GM12878 (cell line): ENCODE results near the gene NDUFB4. TPM values are rescaled to one million over a fixed set of nuclear protein-coding genes. Genes with fewer than 3 reads are reported as not detected.

ENCODE experiments used
- ATAC-seq: fragments of 200-7000 bp; cut with Tn5 transposase; 3 replicates; pipeline ENCODE4 v1.9.1; 2020; ENCODE audit warnings: mild to moderate bottlenecking, moderate library complexity
- BruUV-seq: library from RNA; stranded (reverse); fragments of 400-500 nt; replicated peaks from 2 replicates; lab custom pipeline; 2021; lab: Mats Ljungman, UMichigan
- CTCF ChIA-PET: fragments of 300-600 bp; sonication (Branson Sonifier 250); formaldehyde crosslinking; extraction: SDS; loops from one replicate; lab custom pipeline; 2021; ENCODE audit warnings: inconsistent platforms; lab: Yijun Ruan, JAX
- POLR2A ChIA-PET: fragments of 350-600 bp; formaldehyde crosslinking; extraction: SDS; loops from one replicate; lab custom pipeline; 2021; ENCODE audit warnings: inconsistent platforms; lab: Charles Lee
- RAD21 ChIA-PET: fragments of 300-600 bp; sonication (Branson Sonifier 250); formaldehyde crosslinking; loops from one replicate; lab custom pipeline; 2023; ENCODE audit warnings: antibody characterized with exemption; ENCODE audit not compliant: unreplicated experiment; lab: Charles Lee
- SMC1A ChIA-PET: fragments of 300-600 bp; sonication (Branson Sonifier 250); formaldehyde crosslinking; loops from one replicate; lab custom pipeline; 2023; ENCODE audit not compliant: unreplicated experiment, uncharacterized antibody; lab: Charles Lee
- DNase-seq: peaks from one replicate; pipeline ENCODE4 v3.0.0-alpha.2; 2011; ENCODE audit warnings: low read depth, low spot score
- FAIRE-seq: peaks from 3 replicates; lab custom pipeline; 2011; peaks lifted over from hg19 to GRCh38; lab: Jason Lieb, UNC
- H2AFZ ChIP-seq: 2 replicates; pipeline ENCODE4 v1.6.0; 2011; ENCODE audit warnings: low read depth, low read length, control low read depth; ENCODE audit not compliant: control insufficient read depth
- H3K27ac ChIP-seq: 2 replicates; pipeline ENCODE4 v1.5.1; 2011; ENCODE audit warnings: control low read depth; ENCODE audit not compliant: control insufficient read depth, insufficient read depth
- H3K27me3 ChIP-seq, 2 experiments: replicated peaks in 1 of 2; 2 replicates each; pipeline versions ENCODE4 v1.6.0 to v1.6.1; 2011; ENCODE audit warnings: low read length in 1 of 2; ENCODE audit not compliant: control insufficient read depth in 2 of 2, insufficient read depth in 2 of 2
- H3K36me3 ChIP-seq, 2 experiments: 2 replicates each; pipeline ENCODE4 v1.5.1; 2011; ENCODE audit warnings: low read length in 1 of 2; ENCODE audit not compliant: control insufficient read depth in 2 of 2, insufficient read depth in 2 of 2
- H3K4me1 ChIP-seq: 2 replicates; pipeline ENCODE4 v1.6.1; 2011; ENCODE audit warnings: mild to moderate bottlenecking, low read length, moderate library complexity, mixed read lengths; ENCODE audit not compliant: control insufficient read depth, insufficient read depth
- H3K4me2 ChIP-seq: 2 replicates; pipeline ENCODE4 v1.6.0; 2011; ENCODE audit warnings: control low read depth; ENCODE audit not compliant: control insufficient read depth, insufficient read depth
- H3K4me3 ChIP-seq: fragments of 200-600 bp; sonication (generic); 2 replicates; pipeline ENCODE4 v1.5.1; 2016
- H3K79me2 ChIP-seq: 2 replicates; pipeline ENCODE4 v1.6.0; 2011; ENCODE audit warnings: low read length; ENCODE audit not compliant: control insufficient read depth, insufficient read depth
- H3K9ac ChIP-seq: 2 replicates; pipeline ENCODE4 v1.8.0; 2011; ENCODE audit warnings: low read length, control low read depth, mixed read lengths; ENCODE audit not compliant: control insufficient read depth, insufficient read depth
- H3K9me3 ChIP-seq: replicated peaks from 3 replicates; pipeline ENCODE4 v1.5.1; 2011; ENCODE audit warnings: mild to moderate bottlenecking, low read length; ENCODE audit not compliant: control insufficient read depth, insufficient read depth
- H4K20me1 ChIP-seq: 2 replicates; pipeline ENCODE4 v1.6.0; 2011; ENCODE audit not compliant: control insufficient read depth, insufficient read depth
- BRCA1 ChIP-seq: IDR thresholded peaks from 2 replicates; pipeline ENCODE4 v1.6.1; 2011; ENCODE audit warnings: low read depth, low read length, improper control_type of control experiment
- CBX3 ChIP-seq: fragments of 200-600 bp; sonication (generic); IDR thresholded peaks from 2 replicates; pipeline ENCODE4 v1.6.1; 2016; ENCODE audit warnings: low read depth, borderline replicate concordance
- CEBPB ChIP-seq, 2 experiments: fragments of 150-350 bp in 1 of 2; IDR thresholded peaks; 2 replicates each; pipeline ENCODE4 v1.6.1; 2012 to 2014; ENCODE audit warnings: low read depth in 2 of 2, low read length in 2 of 2, borderline replicate concordance in 1 of 2, inconsistent platforms in 1 of 2
- CEBPZ ChIP-seq: fragments of 150-350 bp; IDR thresholded peaks from 2 replicates; pipeline ENCODE4 v1.6.1; 2016; ENCODE audit warnings: low read depth, low read length
- E2F8 ChIP-seq: fragments of 450-650 bp; IDR thresholded peaks from 2 replicates; pipeline ENCODE4 v1.6.1; 2018; ENCODE audit warnings: mild to moderate bottlenecking, low read depth, moderate library complexity; ENCODE audit not compliant: partially characterized antibody
- FOXM1 ChIP-seq: IDR thresholded peaks from 2 replicates; pipeline ENCODE4 v1.6.1; 2012; ENCODE audit warnings: low read depth, mild to moderate bottlenecking, inconsistent platforms, low read length, moderate library complexity
- IKZF1 ChIP-seq: fragments of 450-650 bp; conservative IDR thresholded peaks from 2 replicates; pipeline ENCODE4 v1.6.1; 2017; ENCODE audit warnings: antibody characterized with exemption, mild to moderate bottlenecking
- NRF1 ChIP-seq: conservative IDR thresholded peaks from 2 replicates; pipeline ENCODE4 v1.6.1; 2011; ENCODE audit warnings: mild to moderate bottlenecking, low read depth, low read length, improper control_type of control experiment
- PAX8 ChIP-seq: fragments of 450-650 bp; IDR thresholded peaks from 2 replicates; pipeline ENCODE4 v1.6.1; 2017; ENCODE audit warnings: mild to moderate bottlenecking, moderate library complexity
- PRDM15 ChIP-seq: fragments of 450-650 bp; formaldehyde crosslinking; IDR thresholded peaks from 2 replicates; pipeline ENCODE4 v1.4.0; 2020; ENCODE audit warnings: mild to moderate bottlenecking, moderate library complexity
- SMAD5 ChIP-seq: IDR thresholded peaks from 2 replicates; pipeline ENCODE4 v1.6.1; 2016; ENCODE audit warnings: antibody characterized with exemption, low read depth
- ZNF622 ChIP-seq: fragments of 450-650 bp; IDR thresholded peaks from 2 replicates; pipeline ENCODE4 v1.6.1; 2017; ENCODE audit warnings: mild to moderate bottlenecking, inconsistent platforms
- WGBS: methylation state at CpG from one replicate; pipeline ENCODE4 v1.1.6; 2016; ENCODE audit warnings: low lambda C conversion rate; ENCODE audit not compliant: insufficient replicate concordance, insufficient coverage; ENCODE audit errors: missing lambda C conversion rate; 5-methylcytosine and 5-hydroxymethylcytosine counted together
- in situ Hi-C: fragments of 300-500 bp; cut with MboI; formaldehyde crosslinking; loops from 9 replicates; pipeline ENCODE4 v1.14.3; 2018; ENCODE audit warnings: mixed read lengths
- intact Hi-C: fragments of 100-400 bp; cut with micrococcal nuclease; formaldehyde crosslinking; loops from one replicate; pipeline ENCODE4 v1.14.2; 2022; ENCODE audit not compliant: unreplicated experiment
- polyA plus RNA-seq, 11 experiments: library from polyadenylated mRNA; depleted of rRNA in 4 of 11; unstranded in 6 of 11; stranded (reverse) in 5 of 11; fragments of >200 nt; fragmentation: Nextera tagmentation in 4 of 11; fragmentation: Illumina TruSeq in 1 of 11; extraction: Ambion mirVana in 4 of 11; extraction: Trizol in 1 of 11; gene quantifications; 1 replicate in 1 of 11; 2 replicates in 10 of 11; pipeline versions ENCODE4 v1.2.1 to v1.2.3, GENCODE V29; 2011 to 2016; ENCODE audit warnings: inconsistent platforms in 2 of 11, missing spikeins in 2 of 11, low read depth in 1 of 11
- total RNA-seq, 4 experiments: library from RNA; depleted of rRNA in 3 of 4; stranded (reverse); fragments of >200 nt in 3 of 4; fragmentation: Illumina TruSeq in 1 of 4; extraction: Trizol in 1 of 4; gene quantifications; 2 replicates each; pipeline versions ENCODE4 v1.2.1 to v1.2.3, GENCODE V29; 2013 to 2021

The NDUFB4 gene
- total and polyA plus RNA-seq, 10 of the 15 experiments (the other 5 are each of a cell fraction or from before 2014, with no cell fraction given), result 155 to 864 (median 387) TPM

GRCh38 chr3:120596853-120597223 is 702 bp downstream of the NDUFB4 start:
- peaks cover 0 to 8% of the 10 kb centered on the region in 2 experiments; a peak in 3 of 4 replicates for H3K36me3 ChIP-seq
- peak overlapping the region; percentile 97 for H3K27ac ChIP-seq
- H3K27me3 ChIP-seq, result no peaks in the 10 kb centered on the region
- 0% methylated on average over 3 of the region's 3 CpGs for WGBS
- in situ Hi-C loops, result loop anchor here (10.0 kb wide), 1 partner anchor 198 kb away; no protein-coding TSS in a partner anchor
- intact Hi-C loops, result loop anchor here (2.0 to 10.0 kb wide), 3 partner anchors 90 to 188 kb away; partner anchors contain the start of genes GTF2E1 and RABL3
- RAD21 ChIA-PET, result interaction anchor here (1.0 to 2.9 kb wide), 8 partner anchors 29 to 189 kb away, joined by 3 to 15 read pairs (median 5); no protein-coding TSS in a partner anchor
- H3K79me2 ChIP-seq, result peaks cover 38% of the 10 kb centered on the region
- DNase-seq (no peak), FAIRE-seq (no peak), ATAC-seq (no peak)
- H4K20me1 ChIP-seq, result no peaks in the 10 kb centered on the region; the same call in 1 of the 2 replicates
- H3K4me3 ChIP-seq, result peak overlapping the region; percentile 98
- CTCF ChIA-PET, result interaction anchor here (1.0 to 4.0 kb wide), 7 partner anchors 8 to 197 kb away, joined by 3 to 23 read pairs (median 15); no protein-coding TSS in a partner anchor
- peak overlapping the region; percentile 88 for H3K4me2 ChIP-seq
- H3K4me1 ChIP-seq, result no peaks in the 10 kb centered on the region; the same call in 1 of the 2 replicates
- peak overlapping the region; percentile 93 for H3K9ac ChIP-seq
- SMC1A ChIA-PET, result interaction anchor here (1.1 to 5.4 kb wide), 8 partner anchors 17 to 197 kb away, joined by 3 to 32 read pairs (median 16); partner anchors contain the start of genes GTF2E1 and RABL3
- H3K9me3 ChIP-seq, result no peaks in the 10 kb centered on the region
- POLR2A ChIA-PET, result interaction anchor here (1.2 to 4.3 kb wide), 5 partner anchors 17 to 247 kb away, joined by 3 to 23 read pairs (median 6); partner anchors contain the start of genes GTF2E1 and RABL3
- BruUV-seq, result no TSS peak
- peak overlapping the region; percentile 98; the same call in 1 of the 2 replicates for H2AFZ ChIP-seq
- no peak for TF ChIP-seq NRF1
- TF ChIP-seq E2F8, result no peak
- no peak for TF ChIP-seq CEBPZ
- no peak for TF ChIP-seq SMAD5
- TF ChIP-seq CEBPB (IDR thresholded peaks at IDR 0.05; ENCODE audit: borderline replicate concordance in 1 of 2, low read depth in 2 of 2, low read length in 2 of 2), result no peak
- TF ChIP-seq CBX3, result no peak
- TF ChIP-seq BRCA1, result no peak
- no peak for TF ChIP-seq FOXM1
- no peak for TF ChIP-seq PRDM15 (CRISPR knock-in tag)
- no peak for TF ChIP-seq ZNF622
- no peak for TF ChIP-seq IKZF1
- TF ChIP-seq PAX8, result no peak
